ENCODE data around the gene C1orf105. TPM values are rescaled to one million over a fixed set of nuclear protein-coding genes. Genes with fewer than 3 reads are reported as not detected.

Gene C1orf105
- total and polyA plus RNA-seq, 2 of the 13 experiments (the other 11 are each of a cell fraction or from before 2014, with no cell fraction given): 0.15 to 0.45 TPM

DNA sequence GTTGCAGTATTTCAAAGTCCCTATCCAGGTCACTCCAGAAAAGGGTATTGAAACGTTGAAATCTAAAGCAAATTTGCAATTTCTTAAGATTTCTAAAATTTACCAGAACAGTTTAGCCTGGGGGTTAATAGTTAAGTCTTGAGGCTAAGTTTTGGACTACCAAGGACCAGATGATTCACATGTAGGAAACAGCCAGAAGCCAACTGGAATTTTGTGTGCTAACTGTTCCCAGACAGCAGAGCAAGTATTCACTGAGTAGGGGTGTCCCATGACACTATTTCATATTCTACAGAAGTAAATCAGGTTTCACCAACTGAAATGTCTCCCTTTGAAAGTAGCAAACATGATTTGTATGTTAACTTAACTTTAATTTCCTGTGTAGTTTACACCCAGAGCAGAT, 11.5 kb upstream of the C1orf105 start:
- DNase-seq (ENCODE audit: low spot score) (no peak), ATAC-seq (no peak), FAIRE-seq (no peak)
- no peaks in the 10 kb centered on the region for H3K36me3 ChIP-seq (replicated peaks in 1 of 2; ENCODE audit: control insufficient read depth in 1 of 2, insufficient read depth in 2 of 2, low read length in 2 of 2)
- in situ Hi-C loops (cut with HindIII; ENCODE audit: extremely low pct_ligation_motif_present, low pct_unique_long_range_greater_than_20kb) (no loop called here), intact Hi-C loops (cut with micrococcal nuclease; ENCODE audit: unreplicated experiment) (no loop called here)
- no peak overlapping the region for H3K4me2 ChIP-seq (ENCODE audit: low read depth, low read length)
- no peaks in the 10 kb centered on the region for H3K4me1 ChIP-seq (ENCODE audit: insufficient read depth, low read length)
- TF ChIP-seq ZNF788 (CRISPR knock-in tag; IDR thresholded peaks at IDR 0.05; ENCODE audit: borderline replicate concordance) (no peak), CC2D1A (CRISPR knock-in tag; IDR thresholded peaks at IDR 0.05) (no peak), YEATS4 (CRISPR knock-in tag; IDR thresholded peaks at IDR 0.05; ENCODE audit: borderline replicate concordance) (no peak), NAIF1 (CRISPR knock-in tag; IDR thresholded peaks at IDR 0.05; ENCODE audit: borderline replicate concordance) (no peak), WIZ (CRISPR knock-in tag; IDR thresholded peaks at IDR 0.05) (no peak), ZMAT3 (CRISPR knock-in tag; conservative IDR thresholded peaks at IDR 0.05) (no peak), ZSCAN12 (CRISPR knock-in tag; IDR thresholded peaks at IDR 0.05) (no peak), ZSCAN29 (CRISPR knock-in tag; conservative IDR thresholded peaks at IDR 0.05) (no peak), SYNCRIP (IDR thresholded peaks at IDR 0.05; ENCODE audit: insufficient read depth, low read depth, low read length) (no peak), ZFY (CRISPR knock-in tag; IDR thresholded peaks at IDR 0.05) (no peak), HNRNPH1 (optimal IDR thresholded peaks at IDR 0.05; ENCODE audit: low read depth, low read length) (no peak), TMF1 (CRISPR knock-in tag; IDR thresholded peaks at IDR 0.05; ENCODE audit: low read depth) (no peak)
- TF ChIP-seq, protein P1, sequence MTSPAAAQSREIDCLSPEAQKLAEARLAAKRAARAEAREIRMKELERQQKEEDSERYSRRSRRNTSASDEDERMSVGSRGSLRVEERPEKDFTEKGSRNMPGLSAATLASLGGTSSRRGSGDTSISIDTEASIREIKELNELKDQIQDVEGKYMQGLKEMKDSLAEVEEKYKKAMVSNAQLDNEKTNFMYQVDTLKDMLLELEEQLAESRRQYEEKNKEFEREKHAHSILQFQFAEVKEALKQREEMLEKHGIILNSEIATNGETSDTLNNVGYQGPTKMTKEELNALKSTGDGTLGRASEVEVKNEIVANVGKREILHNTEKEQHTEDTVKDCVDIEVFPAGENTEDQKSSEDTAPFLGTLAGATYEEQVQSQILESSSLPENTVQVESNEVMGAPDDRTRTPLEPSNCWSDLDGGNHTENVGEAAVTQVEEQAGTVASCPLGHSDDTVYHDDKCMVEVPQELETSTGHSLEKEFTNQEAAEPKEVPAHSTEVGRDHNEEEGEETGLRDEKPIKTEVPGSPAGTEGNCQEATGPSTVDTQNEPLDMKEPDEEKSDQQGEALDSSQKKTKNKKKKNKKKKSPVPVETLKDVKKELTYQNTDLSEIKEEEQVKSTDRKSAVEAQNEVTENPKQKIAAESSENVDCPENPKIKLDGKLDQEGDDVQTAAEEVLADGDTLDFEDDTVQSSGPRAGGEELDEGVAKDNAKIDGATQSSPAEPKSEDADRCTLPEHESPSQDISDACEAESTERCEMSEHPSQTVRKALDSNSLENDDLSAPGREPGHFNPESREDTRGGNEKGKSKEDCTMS (CRISPR knock-in tag; conservative IDR thresholded peaks at IDR 0.05): no peak
- TF ChIP-seq, protein P2, sequence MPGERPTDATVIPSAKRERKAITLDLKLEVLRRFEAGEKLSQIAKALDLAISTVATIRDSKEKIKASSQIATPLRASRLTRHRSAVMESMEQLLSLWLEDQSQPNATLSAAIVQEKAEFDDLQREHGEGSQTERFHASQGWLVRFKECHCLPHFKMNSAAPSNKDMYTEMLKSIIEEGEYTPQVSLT (CRISPR knock-in tag; IDR thresholded peaks at IDR 0.05; ENCODE audit: borderline replicate concordance, low read depth): no peak
- POLR2A ChIA-PET: no interaction called here
- H3K9ac ChIP-seq (ENCODE audit: insufficient read depth, low read depth, low read length): no peak overlapping the region
- H3K9me3 ChIP-seq (ENCODE audit: low read length): no peaks in the 10 kb centered on the region
- CTCF ChIA-PET (ENCODE audit: low intra/inter-chr PET ratio, low total read pairs): no interaction called here
- no peak overlapping the region for H3K27ac ChIP-seq (ENCODE audit: extremely low read length, insufficient read depth, low read length)
- no peaks in the 10 kb centered on the region for H3K79me2 ChIP-seq (ENCODE audit: insufficient read depth, low read length)
- H3K27me3 ChIP-seq (ENCODE audit: control insufficient read depth in 1 of 2, insufficient read depth in 2 of 2, low read length in 2 of 2): no peaks in the 10 kb centered on the region
- no peaks in the 10 kb centered on the region for H4K20me1 ChIP-seq (ENCODE audit: insufficient read depth, low read length)
- no peak overlapping the region for H3K4me3 ChIP-seq (replicated peaks in 1 of 3; ENCODE audit: insufficient read depth in 1 of 3, low read depth in 2 of 3, low read length in 3 of 3)
- 0% methylated on average over 1 of the region's 1 CpG for WGBS (ENCODE audit: low lambda C conversion rate)
- BruUV-seq (replicated peaks): no TSS peak
- no peak overlapping the region for H2AFZ ChIP-seq (ENCODE audit: low read length)

Data from HepG2 (cell line).